Nephron progenitor cell (in vitro differentiated cells): ENCODE results near the gene ZNF467.

ENCODE experiments used
- DNase-seq: peaks from one replicate; pipeline ENCODE4 v3.0.0; 2021
- H3K27ac Mint-ChIP-seq: 2 replicates; pipeline ENCODE4 v1.8.0; 2021; ENCODE audit warnings: mild to moderate bottlenecking, moderate library complexity, mixed read lengths
- H3K27me3 Mint-ChIP-seq: 2 replicates; pipeline ENCODE4 v1.8.0; 2021; ENCODE audit warnings: mild to moderate bottlenecking, low read depth, mixed read lengths; ENCODE audit not compliant: poor library complexity
- H3K36me3 Mint-ChIP-seq: 2 replicates; pipeline ENCODE4 v1.8.0; 2021; ENCODE audit warnings: low read depth, mixed read lengths
- H3K4me1 Mint-ChIP-seq: 2 replicates; pipeline ENCODE4 v1.8.0; 2021; ENCODE audit warnings: mixed read lengths
- H3K4me3 Mint-ChIP-seq: 2 replicates; pipeline ENCODE4 v1.8.0; 2021; ENCODE audit warnings: mild to moderate bottlenecking, moderate library complexity, mixed read lengths
- H3K9me3 Mint-ChIP-seq: 2 replicates; pipeline ENCODE4 v1.8.0; 2021; ENCODE audit warnings: mild to moderate bottlenecking, moderate library complexity, mixed read lengths
- TF ChIP-seq, protein P1 (sequence below): fragments of 200-600 bp; sonication (generic); IDR thresholded peaks from 2 replicates; pipeline ENCODE4 v1.5.0; 2021; ENCODE audit warnings: antibody characterized with exemption

ZNF467 gene

DNA sequence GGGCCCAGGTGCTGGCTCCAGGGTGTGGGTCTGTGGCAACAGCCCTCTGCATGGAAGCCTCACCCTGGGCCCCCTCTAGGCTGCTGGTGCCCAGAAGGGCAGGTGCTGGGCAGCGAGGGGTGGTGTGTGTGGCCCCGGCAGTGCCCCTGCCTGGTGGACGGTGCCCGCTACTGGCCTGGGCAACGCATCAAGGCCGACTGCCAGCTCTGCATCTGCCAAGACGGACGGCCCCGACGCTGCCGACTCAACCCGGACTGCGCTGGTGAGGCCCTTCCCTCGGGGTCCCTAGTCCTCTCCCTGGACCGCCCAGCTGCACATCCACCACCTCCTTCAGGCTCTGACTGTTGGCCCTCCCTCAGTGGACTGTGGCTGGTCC is 18.8 kb upstream of the ZNF467 start:
- DNase-seq = no peak
- no peaks in the 10 kb centered on the region for H3K36me3 Mint-ChIP-seq
- H3K27me3 Mint-ChIP-seq = peaks cover 47% of the 10 kb centered on the region
- H3K9me3 Mint-ChIP-seq = no peaks in the 10 kb centered on the region
- no peak overlapping the region for H3K27ac Mint-ChIP-seq
- peaks cover 47% of the 10 kb centered on the region for H3K4me1 Mint-ChIP-seq
- TF ChIP-seq, protein P1, sequence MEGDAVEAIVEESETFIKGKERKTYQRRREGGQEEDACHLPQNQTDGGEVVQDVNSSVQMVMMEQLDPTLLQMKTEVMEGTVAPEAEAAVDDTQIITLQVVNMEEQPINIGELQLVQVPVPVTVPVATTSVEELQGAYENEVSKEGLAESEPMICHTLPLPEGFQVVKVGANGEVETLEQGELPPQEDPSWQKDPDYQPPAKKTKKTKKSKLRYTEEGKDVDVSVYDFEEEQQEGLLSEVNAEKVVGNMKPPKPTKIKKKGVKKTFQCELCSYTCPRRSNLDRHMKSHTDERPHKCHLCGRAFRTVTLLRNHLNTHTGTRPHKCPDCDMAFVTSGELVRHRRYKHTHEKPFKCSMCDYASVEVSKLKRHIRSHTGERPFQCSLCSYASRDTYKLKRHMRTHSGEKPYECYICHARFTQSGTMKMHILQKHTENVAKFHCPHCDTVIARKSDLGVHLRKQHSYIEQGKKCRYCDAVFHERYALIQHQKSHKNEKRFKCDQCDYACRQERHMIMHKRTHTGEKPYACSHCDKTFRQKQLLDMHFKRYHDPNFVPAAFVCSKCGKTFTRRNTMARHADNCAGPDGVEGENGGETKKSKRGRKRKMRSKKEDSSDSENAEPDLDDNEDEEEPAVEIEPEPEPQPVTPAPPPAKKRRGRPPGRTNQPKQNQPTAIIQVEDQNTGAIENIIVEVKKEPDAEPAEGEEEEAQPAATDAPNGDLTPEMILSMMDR = no peak
- H3K4me3 Mint-ChIP-seq = no peak overlapping the region

DNA sequence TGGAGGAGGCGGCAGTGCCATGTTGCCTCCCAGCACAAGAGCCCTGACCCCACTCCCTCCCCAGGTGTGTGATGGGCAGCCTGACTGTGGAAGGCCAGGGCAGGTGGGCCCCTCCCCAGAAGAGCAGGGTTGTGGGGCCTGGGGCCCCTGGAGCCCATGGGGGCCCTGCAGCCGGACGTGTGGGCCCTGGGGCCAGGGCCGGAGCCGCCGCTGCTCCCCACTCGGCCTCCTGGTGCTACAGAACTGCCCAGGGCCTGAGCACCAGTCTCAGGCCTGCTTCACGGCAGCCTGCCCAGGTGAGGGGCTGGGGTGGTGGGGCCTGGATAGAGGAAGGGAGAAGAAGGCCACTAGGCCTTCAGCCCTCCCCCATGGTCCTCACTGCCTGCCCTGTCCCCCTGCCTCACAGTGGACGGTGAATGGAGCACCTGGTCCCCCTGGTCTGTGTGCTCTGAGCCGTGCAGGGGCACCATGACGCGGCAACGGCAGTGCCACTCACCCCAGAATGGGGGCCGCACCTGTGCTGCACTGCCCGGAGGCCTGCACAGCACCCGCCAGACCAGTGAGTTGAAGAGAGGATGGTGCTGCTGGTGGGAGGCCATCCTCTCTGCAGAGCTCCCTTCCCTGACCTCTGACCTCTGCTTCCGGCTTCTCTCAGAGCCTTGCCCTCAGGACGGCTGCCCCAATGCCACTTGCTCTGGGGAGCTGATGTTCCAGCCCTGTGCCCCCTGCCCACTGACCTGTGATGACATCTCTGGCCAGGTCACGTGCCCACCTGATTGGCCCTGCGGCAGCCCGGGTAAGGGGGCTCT is 18.2 kb upstream of the ZNF467 start:
- peaks cover 47% of the 10 kb centered on the region for H3K27me3 Mint-ChIP-seq
- no peaks in the 10 kb centered on the region for H3K9me3 Mint-ChIP-seq

DNA sequence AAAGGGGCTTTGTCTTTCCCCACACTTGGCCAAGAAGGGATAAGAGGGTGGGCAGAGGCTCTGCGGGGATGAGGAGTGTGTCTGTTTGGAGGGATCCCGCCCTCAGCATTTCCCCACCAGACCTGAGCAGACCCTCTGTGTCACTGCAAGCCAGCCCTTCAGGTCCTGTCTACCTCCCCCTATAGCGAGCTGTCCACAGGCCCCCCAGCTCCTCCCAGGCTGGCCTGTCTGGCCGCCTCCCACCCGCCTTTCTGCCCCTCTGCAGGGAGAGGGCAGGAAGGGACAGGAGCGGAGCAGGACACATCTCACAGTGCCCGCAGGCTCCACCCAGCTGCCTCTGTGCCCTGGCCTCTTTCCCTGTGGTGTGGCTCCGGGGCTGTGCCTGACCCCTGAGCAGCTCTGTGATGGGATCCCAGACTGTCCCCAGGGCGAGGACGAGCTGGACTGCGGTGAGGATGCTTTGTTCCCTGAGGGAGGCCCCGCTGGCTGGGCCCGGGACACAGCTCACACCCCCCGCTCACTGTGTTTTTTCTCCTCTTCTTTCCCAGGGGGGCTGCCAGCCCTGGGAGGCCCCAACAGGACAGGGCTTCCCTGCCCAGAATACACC is 17.5 kb upstream of the ZNF467 start:
- H3K27ac Mint-ChIP-seq = no peak overlapping the region
- H3K9me3 Mint-ChIP-seq = no peaks in the 10 kb centered on the region
- peaks cover 47% of the 10 kb centered on the region for H3K4me1 Mint-ChIP-seq
- no peak overlapping the region for H3K4me3 Mint-ChIP-seq
- H3K27me3 Mint-ChIP-seq = peaks cover 49% of the 10 kb centered on the region
- no peaks in the 10 kb centered on the region for H3K36me3 Mint-ChIP-seq
- DNase-seq = no peak
- TF ChIP-seq, protein P1 = no peak

More for the DNA sequence above, 18.2 kb upstream of the ZNF467 start:
- TF ChIP-seq, protein P1 = no peak
- no peak overlapping the region for H3K4me3 Mint-ChIP-seq
- H3K4me1 Mint-ChIP-seq = peaks cover 47% of the 10 kb centered on the region
- H3K27ac Mint-ChIP-seq = peak overlapping the region; percentile 54
- DNase-seq = peak; percentile 39
- H3K36me3 Mint-ChIP-seq = no peaks in the 10 kb centered on the region

- no peaks in the 10 kb centered on the region for H3K36me3 Mint-ChIP-seq
- H3K9me3 Mint-ChIP-seq = no peaks in the 10 kb centered on the region
- H3K4me1 Mint-ChIP-seq = peaks cover 47% of the 10 kb centered on the region
- no peak overlapping the region for H3K27ac Mint-ChIP-seq
- DNase-seq = peak; percentile 86
- peak overlapping the region; percentile 59 for H3K4me3 Mint-ChIP-seq
- H3K27me3 Mint-ChIP-seq = peaks cover 54% of the 10 kb centered on the region
- TF ChIP-seq, protein P1 = peak; percentile 58
Measured at GRCh38 chr7:149790146-149790548, 16.8 kb upstream of the ZNF467 start.

GRCh38 chr7:149789101-149789500 is 15.7 kb upstream of the ZNF467 start:
- no peaks in the 10 kb centered on the region for H3K9me3 Mint-ChIP-seq
- TF ChIP-seq, protein P1 = no peak

More at GRCh38 chr7:149789101-149789500, 15.7 kb upstream of the ZNF467 start:
- peaks cover 54% of the 10 kb centered on the region for H3K27me3 Mint-ChIP-seq
- no peaks in the 10 kb centered on the region for H3K36me3 Mint-ChIP-seq
- no peak overlapping the region for H3K27ac Mint-ChIP-seq
- DNase-seq = no peak
- H3K4me3 Mint-ChIP-seq = no peak overlapping the region
- H3K4me1 Mint-ChIP-seq = peaks cover 36% of the 10 kb centered on the region
